Progenitor cell of endocrine pancreas (in vitro differentiated cells): Measurements from ENCODE around the gene NEDD9. TPM values are rescaled to one million over a fixed set of nuclear protein-coding genes. Genes with fewer than 3 reads are reported as not detected.

Source experiments
- DNase-seq: peaks from one replicate; pipeline ENCODE4 v3.0.0; 2021; ENCODE audit warnings: low spot score; ENCODE audit not compliant: unreplicated experiment
- H3K27ac Mint-ChIP-seq: 2 replicates; pipeline ENCODE4 v1.8.0; 2021; ENCODE audit warnings: mild to moderate bottlenecking, moderate library complexity, mixed read lengths
- H3K27me3 Mint-ChIP-seq: 2 replicates; pipeline ENCODE4 v1.8.0; 2021; ENCODE audit warnings: mixed read lengths
- H3K36me3 Mint-ChIP-seq: 2 replicates; pipeline ENCODE4 v1.8.0; 2022; ENCODE audit warnings: mixed read lengths; ENCODE audit not compliant: insufficient read depth
- H3K4me1 Mint-ChIP-seq: 2 replicates; pipeline ENCODE4 v1.8.0; 2021; ENCODE audit warnings: low read depth, mixed read lengths
- H3K4me3 Mint-ChIP-seq: 2 replicates; pipeline ENCODE4 v1.8.0; 2021; ENCODE audit warnings: low read depth, mild to moderate bottlenecking, moderate library complexity, mixed read lengths
- H3K9me3 Mint-ChIP-seq: 2 replicates; pipeline ENCODE4 v1.8.0; 2021; ENCODE audit warnings: low read depth, mixed read lengths
- CTCF ChIP-seq: fragments of 200-600 bp; sonication (generic); IDR thresholded peaks from one replicate; pipeline ENCODE4 v1.5.0; 2021; ENCODE audit warnings: antibody characterized with exemption, mild to moderate bottlenecking; ENCODE audit not compliant: unreplicated experiment
- total RNA-seq: library from RNA; stranded (reverse); gene quantifications from 2 replicates; pipeline ENCODE4 v1.2.1, GENCODE V29; 2021

Gene NEDD9
- total RNA-seq, 1 donor from 2014 or later, result 14.1 TPM

- H3K36me3 Mint-ChIP-seq, result peaks cover 32% of the 10 kb centered on the region
- no peak for TF ChIP-seq CTCF
- peak overlapping the region; percentile 84 for H3K27ac Mint-ChIP-seq
- DNase-seq, result no peak
- peaks cover 5% of the 10 kb centered on the region for H3K9me3 Mint-ChIP-seq
- no peak overlapping the region for H3K4me3 Mint-ChIP-seq
- no peaks in the 10 kb centered on the region for H3K27me3 Mint-ChIP-seq
- peaks cover 27% of the 10 kb centered on the region for H3K4me1 Mint-ChIP-seq
Observed at GRCh38 chr6:11197175-11197536, 35.3 kb downstream of the NEDD9 start.

GRCh38 chr6:11196511-11197174, 35.8 kb downstream of the NEDD9 start:
- TF ChIP-seq CTCF, result no peak
- peaks cover 36% of the 10 kb centered on the region for H3K36me3 Mint-ChIP-seq
- DNase-seq, result no peak
- peaks cover 5% of the 10 kb centered on the region for H3K9me3 Mint-ChIP-seq
- no peaks in the 10 kb centered on the region for H3K27me3 Mint-ChIP-seq
- H3K4me3 Mint-ChIP-seq, result no peak overlapping the region
- peak overlapping the region; percentile 84 for H3K27ac Mint-ChIP-seq
- H3K4me1 Mint-ChIP-seq, result peaks cover 22% of the 10 kb centered on the region

GRCh38 chr6:11194356-11195218, 37.9 kb downstream of the NEDD9 start:
- Mint-ChIP-seq H3K4me3 (no peak overlapping the region), H3K36me3 (peaks cover 44% of the 10 kb centered on the region), H3K27ac (no peak overlapping the region), H3K4me1 (peaks cover 20% of the 10 kb centered on the region), H3K9me3 (peaks cover 5% of the 10 kb centered on the region), H3K27me3 (no peaks in the 10 kb centered on the region)
- TF ChIP-seq CTCF, result no peak
- DNase-seq, result no peak

- H3K4me3 Mint-ChIP-seq, result no peak overlapping the region
- peaks cover 39% of the 10 kb centered on the region for H3K36me3 Mint-ChIP-seq
- H3K9me3 Mint-ChIP-seq, result peaks cover 3% of the 10 kb centered on the region
- TF ChIP-seq CTCF, result no peak
- H3K27ac Mint-ChIP-seq, result no peak overlapping the region
- H3K4me1 Mint-ChIP-seq, result peaks cover 21% of the 10 kb centered on the region
- no peaks in the 10 kb centered on the region for H3K27me3 Mint-ChIP-seq
- DNase-seq, result no peak
Observed at GRCh38 chr6:11193434-11193833, 39.0 kb downstream of the NEDD9 start.

- Mint-ChIP-seq H3K36me3 (peaks cover 44% of the 10 kb centered on the region), H3K4me3 (no peak overlapping the region), H3K27me3 (no peaks in the 10 kb centered on the region), H3K9me3 (peaks cover 3% of the 10 kb centered on the region), H3K27ac (no peak overlapping the region), H3K4me1 (peaks cover 21% of the 10 kb centered on the region)
- no peak for DNase-seq
- TF ChIP-seq CTCF, result no peak
Observed at GRCh38 chr6:11192167-11192566, 40.3 kb downstream of the NEDD9 start.
